ENCODE data around the gene TMUB1.
A peak's percentile ranks its signal among the peaks of the same experiment; 100 is the strongest.

TMUB1 gene

GRCh38 chr7:151082141-151083070, 887 bp downstream of the TMUB1 start:
- no peak for DNase-seq

- no peak for DNase-seq
These were observed 1.9 kb downstream of the TMUB1 start for GRCh38 chr7:151081170-151082101.

- peak; percentile 91 for DNase-seq
These were observed 2.6 kb downstream of the TMUB1 start, which contains the start of gene FASTK for GRCh38 chr7:151080522-151081169. Gene FASTK (minus strand): TSS chr7:151080809. CDS start chr7:151080766, 43 bp downstream.

GRCh38 chr7:151080067-151080521, 3.2 kb downstream of the TMUB1 start:
- DNase-seq, result no peak

- no peak for DNase-seq
These were observed 3.9 kb downstream of the TMUB1 start for GRCh38 chr7:151079199-151079910.

- DNase-seq, result no peak
These were observed 4.9 kb downstream of the TMUB1 start for GRCh38 chr7:151078233-151079040.

- no peak for DNase-seq
These were observed 5.5 kb downstream of the TMUB1 start for GRCh38 chr7:151077705-151078232.

- DNase-seq, result no peak
These were observed 6.2 kb downstream of the TMUB1 start for GRCh38 chr7:151076863-151077704.

- no peak for DNase-seq
These were observed 7.3 kb downstream of the TMUB1 start for GRCh38 chr7:151075978-151076426.

GRCh38 chr7:151075662-151075971, 7.7 kb downstream of the TMUB1 start:
- DNase-seq, result no peak

- no peak for DNase-seq
These were observed 8.3 kb downstream of the TMUB1 start for GRCh38 chr7:151074817-151075661.

GRCh38 chr7:151073990-151074389, 9.3 kb downstream of the TMUB1 start:
- DNase-seq, result no peak

- no peak for DNase-seq
These were observed 12.0 kb downstream of the TMUB1 start for GRCh38 chr7:151071032-151071866.

GRCh38 chr7:151070574-151070960, 12.7 kb downstream of the TMUB1 start:
- no peak for DNase-seq

GRCh38 chr7:151069841-151070573, 13.3 kb downstream of the TMUB1 start:
- no peak for DNase-seq

GRCh38 chr7:151068069-151068773, 15.1 kb downstream of the TMUB1 start:
- no peak for DNase-seq

All from activated CD4-positive, alpha-beta T cell treated with anti-CD3 and anti-CD28 coated beads, Interleukin-2, amount 50 U/mL, for 16 hours (primary cell).